Lower leg skin (tissue), 4 donors: Measurements from ENCODE around the gene SHANK1. TPM values are rescaled to one million over a fixed set of nuclear protein-coding genes. Genes with fewer than 3 reads are reported as not detected.

Experiments used
- DNase-seq, 2 donors: peaks; one replicate each; pipeline ENCODE4 v3.0.0-alpha.2; 2019; ENCODE audit warnings: low spot score in 2 of 2
- H3K4me3 ChIP-seq: fragments of 200-600 bp; sonication (generic); 2 replicates; pipeline ENCODE4 v1.5.1; 2017; ENCODE audit warnings: mild to moderate bottlenecking, low read depth; ENCODE audit not compliant: poor library complexity, severe bottlenecking
- POLR2A ChIP-seq, 2 donors: fragments of 450-650 bp; IDR thresholded peaks; one replicate each; pipeline ENCODE4 v1.6.1; 2016 to 2017; ENCODE audit warnings: antibody characterized with exemption in 2 of 2, mild to moderate bottlenecking in 1 of 2, moderate library complexity in 1 of 2
- WGBS, 2 donors: methylation state at CpG; one replicate each; pipeline ENCODE4 v1.1.5; 2018; 5-methylcytosine and 5-hydroxymethylcytosine counted together
- intact Hi-C: fragments of 100-400 bp; cut with DNase I; formaldehyde crosslinking; loops from one replicate; pipeline ENCODE4 v1.15.0; 2023; ENCODE audit warnings: low total_unique reads
- total RNA-seq, 4 donors: library from RNA; depleted of rRNA; stranded (reverse); fragments of >200 nt; gene quantifications; one replicate each; pipeline ENCODE4 v1.1.0, GENCODE V29; 2016
- TF ChIP-seq, protein P1 (sequence below), 3 donors: fragments of 450-650 bp; IDR thresholded peaks; one replicate each; pipeline ENCODE4 v1.5.1; 2016; ENCODE audit warnings: antibody characterized with exemption in 3 of 3, mild to moderate bottlenecking in 3 of 3, moderate library complexity in 2 of 3

SHANK1 gene
- total RNA-seq, 4 donors from 2014 or later, result 0.30 to 1.6 (median 0.67) TPM

DNA sequence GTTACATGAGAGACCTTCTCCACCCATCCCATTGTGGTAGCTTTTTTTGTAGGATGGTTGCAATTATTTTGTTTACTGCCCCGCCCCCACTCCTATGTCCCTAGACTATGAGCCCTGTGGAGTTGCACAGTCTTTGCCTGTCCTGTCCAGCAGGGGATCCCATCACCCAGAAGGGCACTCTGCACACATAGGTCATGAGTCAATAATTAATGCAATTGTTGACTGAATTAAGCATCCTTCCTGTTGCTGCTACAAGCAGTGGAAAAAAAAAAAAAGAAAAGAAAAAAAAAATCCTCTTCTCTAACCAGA, 56.2 kb downstream of the SHANK1 start:
- TF ChIP-seq, protein P1, sequence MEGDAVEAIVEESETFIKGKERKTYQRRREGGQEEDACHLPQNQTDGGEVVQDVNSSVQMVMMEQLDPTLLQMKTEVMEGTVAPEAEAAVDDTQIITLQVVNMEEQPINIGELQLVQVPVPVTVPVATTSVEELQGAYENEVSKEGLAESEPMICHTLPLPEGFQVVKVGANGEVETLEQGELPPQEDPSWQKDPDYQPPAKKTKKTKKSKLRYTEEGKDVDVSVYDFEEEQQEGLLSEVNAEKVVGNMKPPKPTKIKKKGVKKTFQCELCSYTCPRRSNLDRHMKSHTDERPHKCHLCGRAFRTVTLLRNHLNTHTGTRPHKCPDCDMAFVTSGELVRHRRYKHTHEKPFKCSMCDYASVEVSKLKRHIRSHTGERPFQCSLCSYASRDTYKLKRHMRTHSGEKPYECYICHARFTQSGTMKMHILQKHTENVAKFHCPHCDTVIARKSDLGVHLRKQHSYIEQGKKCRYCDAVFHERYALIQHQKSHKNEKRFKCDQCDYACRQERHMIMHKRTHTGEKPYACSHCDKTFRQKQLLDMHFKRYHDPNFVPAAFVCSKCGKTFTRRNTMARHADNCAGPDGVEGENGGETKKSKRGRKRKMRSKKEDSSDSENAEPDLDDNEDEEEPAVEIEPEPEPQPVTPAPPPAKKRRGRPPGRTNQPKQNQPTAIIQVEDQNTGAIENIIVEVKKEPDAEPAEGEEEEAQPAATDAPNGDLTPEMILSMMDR (IDR thresholded peaks at IDR 0.05), result no peak
- no peak for TF ChIP-seq POLR2A (IDR thresholded peaks at IDR 0.05)
- intact Hi-C loops, result no loop called here
- no peak for DNase-seq
- no peak overlapping the region for H3K4me3 ChIP-seq
- 91 to 92% methylated on average over 1 of the region's 1 CpG for WGBS, 2 donors

DNA sequence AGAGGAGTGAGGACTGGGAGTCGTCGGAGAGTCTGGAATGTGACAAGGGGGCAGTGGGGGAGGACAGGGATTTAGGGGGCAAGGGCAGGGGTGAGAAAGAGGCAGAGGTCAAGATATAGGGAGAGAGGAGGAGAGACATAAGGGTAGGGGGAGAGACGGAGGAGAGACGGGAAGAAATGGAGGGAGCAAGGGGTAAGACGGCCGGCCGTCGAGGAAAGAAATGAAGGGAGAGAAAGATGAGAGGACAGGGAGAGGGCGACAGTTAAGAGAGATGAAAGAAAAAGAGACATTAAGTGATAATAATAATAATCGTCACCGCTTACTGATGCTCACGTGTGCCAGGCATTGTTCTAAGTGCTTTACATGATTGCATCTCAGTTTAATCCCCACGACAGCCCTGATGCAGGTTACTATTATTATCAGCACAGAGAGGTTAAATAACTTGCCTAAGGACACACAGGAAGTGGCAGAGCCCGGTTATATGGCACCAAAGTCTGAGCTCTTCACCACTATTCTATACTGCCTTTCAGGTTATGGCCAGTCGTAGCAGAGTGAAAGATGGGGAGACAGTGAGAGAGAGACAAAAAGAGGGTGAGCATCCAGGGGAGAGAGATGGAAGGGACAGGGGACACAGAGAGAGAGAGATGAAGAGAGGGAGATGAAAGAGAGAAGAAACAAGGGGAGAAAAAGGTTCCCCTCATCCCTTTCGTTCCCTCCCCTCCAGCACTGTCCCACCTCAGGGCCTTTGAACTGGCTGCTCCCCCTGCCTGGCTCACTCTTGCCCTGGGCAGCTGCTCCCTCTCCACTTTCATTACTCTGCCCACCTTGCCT, 56.7 kb downstream of the SHANK1 start:
- DNase-seq, result no peak
- intact Hi-C loops, result no loop called here
- TF ChIP-seq, protein P1 (IDR thresholded peaks at IDR 0.05), result no peak
- TF ChIP-seq POLR2A (IDR thresholded peaks at IDR 0.05), result no peak
- 50 to 51% methylated on average over 16 of the region's 16 CpGs for WGBS, 2 donors
- H3K4me3 ChIP-seq, result no peak overlapping the region

DNA sequence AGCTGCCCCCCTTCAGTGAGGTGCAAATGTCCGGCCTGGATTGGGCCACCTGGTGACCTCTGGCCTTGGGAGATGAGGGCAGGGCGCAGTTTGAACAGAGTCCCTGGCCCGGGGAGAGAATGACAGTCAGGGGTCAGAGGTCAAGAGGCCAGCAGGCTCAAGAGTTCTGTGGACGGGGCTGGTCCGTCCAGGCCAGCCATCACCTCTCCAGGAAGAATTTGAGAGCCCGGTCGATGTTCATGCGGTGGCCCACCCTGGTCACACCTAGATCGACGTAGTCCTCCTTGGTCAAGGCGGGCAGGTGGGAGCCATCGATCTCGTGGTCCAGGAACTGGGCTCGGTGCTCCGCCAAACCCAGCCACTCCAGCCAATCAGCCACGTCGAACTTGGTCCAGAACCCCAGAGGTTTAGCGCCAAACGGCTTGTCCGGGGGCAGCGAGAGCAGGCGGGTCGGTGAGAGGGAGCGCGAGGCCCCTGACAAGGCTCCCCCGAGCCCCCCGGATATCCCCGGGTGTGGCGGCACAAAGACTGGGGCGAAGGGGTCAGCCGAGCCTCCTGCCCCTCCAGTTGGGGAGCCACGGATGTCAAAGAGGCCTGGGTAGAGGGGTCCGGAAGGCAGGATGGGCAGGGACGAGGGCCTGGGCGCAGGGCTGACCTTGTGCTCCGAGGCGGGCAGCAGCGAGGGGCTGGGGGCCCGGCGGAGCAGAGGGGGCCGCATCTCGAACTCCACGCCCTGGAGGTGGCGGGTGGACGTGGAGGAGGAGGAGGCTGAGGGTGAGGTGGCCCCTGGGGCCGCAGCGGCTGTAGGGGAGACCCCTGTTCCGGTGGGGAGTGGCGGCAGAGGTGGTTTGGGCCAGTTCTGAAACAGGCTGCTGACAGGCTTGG, 57.6 kb downstream of the SHANK1 start:
- WGBS, 2 donors, result 63 to 70% methylated on average over 36 to 40 of the region's 49 CpGs
- H3K4me3 ChIP-seq, result no peak overlapping the region
- DNase-seq, result no peak
- TF ChIP-seq, protein P1 (IDR thresholded peaks at IDR 0.05), result no peak
- TF ChIP-seq POLR2A (IDR thresholded peaks at IDR 0.05), result no peak
- intact Hi-C loops, result no loop called here

- WGBS, 2 donors, result 62 to 75% methylated on average over 10 of the region's 10 CpGs
- no peak for TF ChIP-seq POLR2A (IDR thresholded peaks at IDR 0.05)
- TF ChIP-seq, protein P1 (IDR thresholded peaks at IDR 0.05), result no peak
- no peak overlapping the region for H3K4me3 ChIP-seq
- DNase-seq, result no peak
- intact Hi-C loops, result no loop called here
Observed at GRCh38 chr19:50661023-50661422, 58.6 kb downstream of the SHANK1 start.

- no peak overlapping the region for H3K4me3 ChIP-seq
- intact Hi-C loops, result no loop called here
- DNase-seq, result no peak
- TF ChIP-seq, protein P1 (IDR thresholded peaks at IDR 0.05), result no peak
- no peak for TF ChIP-seq POLR2A (IDR thresholded peaks at IDR 0.05)
- WGBS, 2 donors, result 22 to 32% methylated on average over 5 to 6 of the region's 6 CpGs
Observed at GRCh38 chr19:50660088-50660366, 59.6 kb downstream of the SHANK1 start.
